GM19238 (cell line): ENCODE data around the gene CATSPERZ.

Source experiments
- DNase-seq: peaks from one replicate; pipeline ENCODE4 v3.0.0; 2011; ENCODE audit warnings: low spot score; ENCODE audit not compliant: insufficient read length

The CATSPERZ gene, protein sequence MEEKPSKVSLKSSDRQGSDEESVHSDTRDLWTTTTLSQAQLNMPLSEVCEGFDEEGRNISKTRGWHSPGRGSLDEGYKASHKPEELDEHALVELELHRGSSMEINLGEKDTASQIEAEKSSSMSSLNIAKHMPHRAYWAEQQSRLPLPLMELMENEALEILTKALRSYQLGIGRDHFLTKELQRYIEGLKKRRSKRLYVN

GRCh38 chr11:64299847-64300648 is at the start of gene CATSPERZ:
CATSPERZ (plus strand) TSS chr11:64300358; CDS start chr11:64300411, 53 bp downstream.
- DNase-seq = no peak

- no peak for DNase-seq
Measured at GRCh38 chr11:64250415-64251015, 49.6 kb upstream of the CATSPERZ start.

GRCh38 chr11:64251016-64251752 is 49.0 kb upstream of the CATSPERZ start, which contains the start of gene PLCB3:
PLCB3 (plus strand) TSS chr11:64251530; CDS start chr11:64251650, 120 bp downstream.
- DNase-seq = peak; percentile 92

DNA sequence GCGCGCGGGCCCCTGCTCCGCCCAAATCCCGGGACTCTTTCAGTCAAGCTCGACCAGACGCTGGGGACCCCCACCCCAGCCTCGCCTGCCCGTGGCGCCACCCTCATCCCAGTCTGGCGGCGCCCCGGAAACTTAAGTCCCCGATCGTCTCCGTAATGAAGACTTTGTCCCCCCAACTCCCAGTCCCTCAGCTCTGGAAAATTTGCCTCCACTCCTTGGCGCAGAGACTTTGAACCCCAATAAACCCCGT is 48.5 kb upstream of the CATSPERZ start:
- no peak for DNase-seq

GRCh38 chr11:64252003-64252872 is 47.9 kb upstream of the CATSPERZ start:
- peak; percentile 64 for DNase-seq

GRCh38 chr11:64253043-64253442 is 47.1 kb upstream of the CATSPERZ start:
- DNase-seq = no peak

DNA sequence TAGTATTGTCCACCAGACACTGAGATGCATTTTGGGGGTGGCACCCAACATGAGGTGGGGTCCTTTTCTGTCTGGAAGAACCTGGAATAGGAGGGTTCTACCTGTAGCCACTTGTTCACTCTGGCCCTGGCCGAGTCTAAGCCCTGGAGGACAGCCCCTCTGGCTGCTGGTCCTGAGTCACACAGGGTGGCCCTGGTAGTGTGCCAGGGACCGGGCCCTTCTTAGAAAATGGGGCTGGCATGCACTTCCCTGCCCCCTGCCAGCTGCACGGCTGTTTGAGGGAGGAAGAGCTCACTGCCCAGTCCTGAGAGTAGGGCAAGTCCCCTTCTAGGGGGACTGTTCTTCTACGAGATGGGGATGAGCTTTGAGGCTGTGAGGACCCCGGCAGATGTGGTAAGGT is 46.7 kb upstream of the CATSPERZ start:
- no peak for DNase-seq

- DNase-seq = no peak
Measured at GRCh38 chr11:64254326-64254725, 45.8 kb upstream of the CATSPERZ start.

DNA sequence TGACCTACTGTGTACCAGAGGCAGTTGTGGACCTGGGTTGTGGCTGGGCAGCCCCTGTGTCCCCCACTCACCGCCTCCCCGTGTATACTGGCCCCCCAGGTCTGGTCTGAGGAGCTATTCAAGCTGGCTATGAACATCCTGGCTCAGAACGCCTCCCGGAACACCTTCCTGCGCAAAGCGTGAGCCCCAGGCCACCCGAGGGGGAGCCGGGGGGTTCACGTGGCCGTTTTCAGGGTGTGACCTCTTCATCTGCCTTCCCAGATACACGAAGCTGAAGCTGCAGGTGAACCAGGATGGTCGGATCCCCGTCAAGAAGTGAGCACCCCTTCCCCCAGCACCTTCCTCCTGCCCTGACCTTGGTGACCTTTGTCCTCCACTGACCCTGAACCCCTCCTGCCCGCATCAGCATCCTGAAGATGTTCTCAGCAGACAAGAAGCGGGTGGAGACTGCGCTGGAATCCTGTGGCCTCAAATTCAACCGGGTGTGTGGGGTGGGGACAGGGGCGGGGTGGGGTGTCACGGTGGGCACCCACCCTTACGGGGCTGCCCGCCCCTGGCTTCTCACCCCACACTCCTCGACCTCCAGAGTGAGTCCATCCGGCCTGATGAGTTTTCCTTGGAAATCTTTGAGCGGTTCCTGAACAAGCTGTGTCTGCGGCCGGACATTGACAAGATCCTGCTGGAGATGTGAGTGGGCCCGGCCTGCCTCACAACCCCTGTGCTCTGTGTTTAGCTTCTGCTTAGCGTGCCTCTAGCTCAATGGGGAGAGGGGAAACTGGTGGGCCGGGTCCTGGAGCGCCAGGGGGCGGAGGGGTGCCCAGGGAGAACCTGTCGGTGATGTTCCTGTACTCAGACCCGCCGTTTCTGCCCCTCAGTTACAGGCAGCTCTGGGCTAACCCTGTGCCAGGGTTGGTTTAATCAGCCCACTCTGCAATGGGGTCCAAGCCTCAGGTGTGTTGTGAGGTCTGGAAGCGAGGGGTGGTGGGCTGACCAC is 44.7 kb upstream of the CATSPERZ start:
- no peak for DNase-seq

DNA sequence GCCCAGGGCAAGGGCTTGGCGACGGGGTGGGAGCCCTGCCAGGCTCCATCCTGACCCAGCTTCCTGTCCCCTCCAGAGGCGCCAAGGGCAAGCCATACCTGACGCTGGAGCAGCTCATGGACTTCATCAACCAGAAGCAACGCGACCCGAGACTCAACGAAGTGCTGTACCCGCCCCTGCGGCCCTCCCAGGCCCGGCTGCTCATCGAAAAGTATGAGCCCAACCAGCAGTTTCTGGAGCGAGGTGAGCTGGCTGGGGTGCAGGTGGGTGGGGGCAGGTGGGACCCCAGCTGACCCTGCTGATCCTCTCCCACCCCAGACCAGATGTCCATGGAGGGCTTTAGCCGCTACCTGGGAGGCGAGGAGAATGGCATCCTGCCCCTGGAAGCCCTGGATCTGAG is 43.9 kb upstream of the CATSPERZ start:
- DNase-seq = no peak

GRCh38 chr11:64258356-64258755 is 41.8 kb upstream of the CATSPERZ start:
- DNase-seq = no peak

DNA sequence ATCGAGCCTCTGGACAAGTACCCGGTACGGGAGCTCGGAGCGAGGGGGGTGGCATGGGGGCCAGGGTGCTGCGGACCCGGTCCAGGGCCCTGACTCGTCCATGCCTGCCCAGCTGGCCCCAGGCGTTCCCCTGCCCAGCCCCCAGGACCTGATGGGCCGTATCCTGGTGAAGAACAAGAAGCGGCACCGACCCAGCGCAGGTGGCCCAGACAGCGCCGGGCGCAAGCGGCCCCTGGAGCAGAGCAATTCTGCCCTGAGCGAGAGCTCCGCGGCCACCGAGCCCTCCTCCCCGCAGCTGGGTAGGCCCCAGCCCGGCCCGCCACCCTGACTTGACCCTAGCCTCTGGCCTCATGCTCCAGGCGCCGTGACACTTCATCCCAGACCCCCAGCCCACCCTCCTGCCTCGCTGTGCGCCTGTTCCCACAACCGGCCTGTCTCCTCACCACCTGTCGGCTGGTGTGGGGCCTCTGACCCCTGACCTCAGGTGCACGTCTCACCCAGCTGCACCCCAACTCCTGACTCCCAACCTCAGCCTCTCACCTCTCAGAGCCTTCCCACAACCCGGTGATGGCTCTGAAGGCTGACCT is 41.1 kb upstream of the CATSPERZ start:
- DNase-seq = no peak

DNA sequence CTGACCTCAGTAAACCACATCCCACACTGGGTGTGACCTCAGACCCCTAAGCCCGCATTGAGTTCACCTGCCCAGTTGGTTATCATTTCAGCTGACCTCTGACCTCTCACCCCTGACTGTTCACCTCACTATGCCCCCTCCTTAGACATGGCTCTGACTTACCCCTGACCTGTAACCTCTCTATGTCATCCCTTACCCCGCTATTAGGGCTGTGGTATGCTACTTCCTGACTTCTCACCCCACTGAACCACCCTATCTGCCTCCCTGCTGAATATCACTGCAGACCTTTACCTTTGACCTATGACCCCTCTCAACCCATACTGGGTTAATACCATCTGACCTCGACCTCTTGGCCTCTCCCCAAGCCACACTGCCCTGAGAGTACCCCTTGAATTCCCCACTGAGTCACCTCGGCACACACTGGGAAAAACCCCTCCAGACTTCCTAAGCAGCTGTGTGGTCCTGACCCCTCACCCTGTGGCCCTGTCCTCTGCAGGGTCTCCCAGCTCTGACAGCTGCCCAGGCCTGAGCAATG is 40.6 kb upstream of the CATSPERZ start:
- DNase-seq = no peak

- no peak for DNase-seq
Measured at GRCh38 chr11:64260147-64260708, 39.9 kb upstream of the CATSPERZ start.

- no peak for DNase-seq
Measured at GRCh38 chr11:64261556-64262080, 38.5 kb upstream of the CATSPERZ start.

DNA sequence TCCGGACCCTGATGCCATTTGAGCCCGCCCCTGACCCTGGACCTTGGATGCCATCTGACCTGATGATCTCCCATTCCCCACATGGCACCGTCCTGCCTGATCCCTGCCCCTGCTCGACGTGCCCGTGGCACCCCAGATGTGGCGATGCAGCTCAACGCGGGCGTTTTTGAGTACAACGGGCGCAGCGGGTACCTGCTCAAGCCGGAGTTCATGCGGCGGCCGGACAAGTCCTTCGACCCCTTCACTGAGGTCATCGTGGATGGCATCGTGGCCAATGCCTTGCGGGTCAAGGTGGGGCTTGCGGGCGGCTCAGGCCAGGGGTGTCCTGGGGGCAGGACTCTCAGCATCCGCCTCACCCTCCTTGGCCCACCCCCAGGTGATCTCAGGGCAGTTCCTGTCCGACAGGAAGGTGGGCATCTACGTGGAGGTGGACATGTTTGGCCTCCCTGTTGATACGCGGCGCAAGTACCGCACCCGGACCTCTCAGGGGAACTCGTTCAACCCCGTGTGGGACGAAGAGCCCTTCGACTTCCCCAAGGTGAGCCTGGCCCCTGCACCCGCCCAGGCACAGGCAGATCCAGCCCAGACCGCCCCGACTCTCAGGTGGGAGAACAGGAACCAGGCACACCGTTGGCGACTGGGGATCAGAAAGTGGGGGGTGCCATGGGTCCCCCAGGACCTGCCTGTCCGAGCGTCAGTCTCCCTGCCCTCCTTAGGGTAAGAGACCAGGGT is 37.7 kb upstream of the CATSPERZ start:
- no peak for DNase-seq

GRCh38 chr11:64263021-64263946 is 36.9 kb upstream of the CATSPERZ start:
- no peak for DNase-seq
